HEK293 (cell line): ENCODE results near the gene HDAC10.

ENCODE experiments used
- CTCF ChIP-seq: fragments of 450-650 bp; formaldehyde crosslinking; IDR thresholded peaks from 2 replicates; pipeline ENCODE4 v1.5.1; 2016; ENCODE audit warnings: missing biosample characterization, missing genetic modification characterization
- PRDM1 ChIP-seq: fragments of 450-650 bp; formaldehyde crosslinking; IDR thresholded peaks from 2 replicates; pipeline ENCODE4; 2016; ENCODE audit warnings: missing biosample characterization, missing genetic modification characterization
- REPIN1 ChIP-seq: fragments of 450-650 bp; formaldehyde crosslinking; IDR thresholded peaks from 2 replicates; pipeline ENCODE4 v1.5.1; 2017; ENCODE audit warnings: missing biosample characterization, missing genetic modification characterization, low read depth
- REST ChIP-seq: fragments of 450-650 bp; formaldehyde crosslinking; IDR thresholded peaks from 2 replicates; pipeline ENCODE4 v1.5.1; 2016; ENCODE audit warnings: missing biosample characterization, missing genetic modification characterization
- TCF7L2 ChIP-seq: IDR thresholded peaks from 2 replicates; pipeline ENCODE4 v1.6.1; 2011; ENCODE audit warnings: low read depth, mild to moderate bottlenecking, inconsistent platforms, low read length, moderate library complexity, borderline replicate concordance
- YY1 ChIP-seq: fragments of 450-650 bp; formaldehyde crosslinking; IDR thresholded peaks from 2 replicates; pipeline ENCODE4 v1.5.1; 2018; ENCODE audit warnings: missing biosample characterization, missing genetic modification characterization
- ZFP69B ChIP-seq: fragments of 450-650 bp; formaldehyde crosslinking; IDR thresholded peaks from 2 replicates; pipeline ENCODE4 v1.5.1; 2016; ENCODE audit warnings: missing biosample characterization, missing genetic modification characterization
- ZNF10 ChIP-seq: fragments of 450-650 bp; formaldehyde crosslinking; IDR thresholded peaks from 2 replicates; pipeline ENCODE4 v1.5.1; 2017; ENCODE audit warnings: missing biosample characterization, missing genetic modification characterization
- ZNF26 ChIP-seq: fragments of 450-650 bp; formaldehyde crosslinking; IDR thresholded peaks from 2 replicates; pipeline ENCODE4 v1.5.1; 2016; ENCODE audit warnings: missing biosample characterization, missing genetic modification characterization
- ZNF311 ChIP-seq: fragments of 450-650 bp; formaldehyde crosslinking; IDR thresholded peaks from 2 replicates; pipeline ENCODE4 v1.5.1; 2017; ENCODE audit warnings: missing biosample characterization, missing genetic modification characterization, borderline replicate concordance
- ZNF354C ChIP-seq: fragments of 450-650 bp; formaldehyde crosslinking; IDR thresholded peaks from 2 replicates; pipeline ENCODE4 v1.5.1; 2016; ENCODE audit warnings: missing biosample characterization, missing genetic modification characterization, low read depth, borderline replicate concordance
- ZNF777 ChIP-seq: fragments of 450-650 bp; formaldehyde crosslinking; IDR thresholded peaks from 2 replicates; pipeline ENCODE4 v1.5.1; 2017; ENCODE audit warnings: missing biosample characterization, missing genetic modification characterization, borderline replicate concordance
- TF ChIP-seq, protein P1 (sequence below): fragments of 450-650 bp; formaldehyde crosslinking; IDR thresholded peaks from 2 replicates; pipeline ENCODE4 v1.5.1; 2017; ENCODE audit warnings: missing biosample characterization, missing genetic modification characterization

GRCh38 chr22:50225200-50225969 lies 25.7 kb downstream of the HDAC10 start:
- TF ChIP-seq ZFP69B (tag by site-specific recombination) = no peak
- no peak for TF ChIP-seq CTCF
- TF ChIP-seq, protein P1, sequence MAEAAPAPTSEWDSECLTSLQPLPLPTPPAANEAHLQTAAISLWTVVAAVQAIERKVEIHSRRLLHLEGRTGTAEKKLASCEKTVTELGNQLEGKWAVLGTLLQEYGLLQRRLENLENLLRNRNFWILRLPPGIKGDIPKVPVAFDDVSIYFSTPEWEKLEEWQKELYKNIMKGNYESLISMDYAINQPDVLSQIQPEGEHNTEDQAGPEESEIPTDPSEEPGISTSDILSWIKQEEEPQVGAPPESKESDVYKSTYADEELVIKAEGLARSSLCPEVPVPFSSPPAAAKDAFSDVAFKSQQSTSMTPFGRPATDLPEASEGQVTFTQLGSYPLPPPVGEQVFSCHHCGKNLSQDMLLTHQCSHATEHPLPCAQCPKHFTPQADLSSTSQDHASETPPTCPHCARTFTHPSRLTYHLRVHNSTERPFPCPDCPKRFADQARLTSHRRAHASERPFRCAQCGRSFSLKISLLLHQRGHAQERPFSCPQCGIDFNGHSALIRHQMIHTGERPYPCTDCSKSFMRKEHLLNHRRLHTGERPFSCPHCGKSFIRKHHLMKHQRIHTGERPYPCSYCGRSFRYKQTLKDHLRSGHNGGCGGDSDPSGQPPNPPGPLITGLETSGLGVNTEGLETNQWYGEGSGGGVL (tag by site-specific recombination) = no peak
- TF ChIP-seq ZNF311 (tag by site-specific recombination) = no peak
- TF ChIP-seq REST = no peak
- TF ChIP-seq ZNF777 (tag by site-specific recombination) = no peak
- no peak for TF ChIP-seq ZNF10 (tag by site-specific recombination)
- no peak for TF ChIP-seq ZNF26 (tag by site-specific recombination)
- TF ChIP-seq YY1 (tag by site-specific recombination) = no peak
- no peak for TF ChIP-seq TCF7L2
- TF ChIP-seq REPIN1 (tag by site-specific recombination) = no peak
- TF ChIP-seq PRDM1 (tag by site-specific recombination) = no peak
- no peak for TF ChIP-seq ZNF354C (tag by site-specific recombination)
